Measurements from ENCODE around the gene SOAT2.

DNA sequence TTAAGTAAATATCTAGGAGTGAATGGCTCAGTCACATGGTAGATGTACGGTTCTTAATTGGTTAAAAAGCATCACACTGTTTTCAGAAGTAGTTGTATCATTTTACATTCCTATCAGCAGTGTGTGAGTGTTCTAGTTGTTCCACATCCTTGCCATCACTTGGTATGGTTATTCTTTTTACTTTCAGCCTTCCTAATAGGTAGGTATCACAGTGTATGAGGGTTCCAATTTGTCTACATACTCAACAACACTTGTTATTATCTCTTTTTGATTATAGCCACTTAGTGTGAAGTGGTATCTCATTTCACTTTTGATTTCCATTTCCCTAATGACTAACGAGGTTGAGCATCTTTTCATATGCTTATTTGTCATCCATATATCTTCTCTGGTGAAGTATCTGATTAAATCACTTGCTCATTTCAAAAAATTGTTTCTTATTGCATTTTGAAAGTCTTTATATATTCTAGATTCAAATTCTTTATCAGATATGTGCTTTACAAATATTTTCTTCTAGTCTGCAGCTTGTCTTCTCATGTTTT lies 20.6 kb upstream of the SOAT2 start:
- TF ChIP-seq CTCF (IDR thresholded peaks at IDR 0.05) (no peak), BHLHE40 (IDR thresholded peaks at IDR 0.05; ENCODE audit: low read depth, low read length) (no peak), EP300 (IDR thresholded peaks at IDR 0.05) (no peak), RNF2 (IDR thresholded peaks at IDR 0.05; ENCODE audit: borderline replicate concordance, low read depth) (no peak), NPAS2 (CRISPR knock-in tag; IDR thresholded peaks at IDR 0.05; ENCODE audit: borderline replicate concordance) (no peak), HOXA7 (CRISPR knock-in tag; IDR thresholded peaks at IDR 0.05) (no peak), MAFK (IDR thresholded peaks at IDR 0.05; ENCODE audit: partially characterized antibody) (no peak), KDM5A (IDR thresholded peaks at IDR 0.05) (no peak), POLR2A (IDR thresholded peaks at IDR 0.05; ENCODE audit: low read length) (no peak), SREBF2 (IDR thresholded peaks at IDR 0.05) (no peak), ESRRA (IDR thresholded peaks at IDR 0.05; ENCODE audit: borderline replicate concordance, low read length) (no peak), RFX5 (IDR thresholded peaks at IDR 0.05) (no peak)
- TF ChIP-seq, protein P1, sequence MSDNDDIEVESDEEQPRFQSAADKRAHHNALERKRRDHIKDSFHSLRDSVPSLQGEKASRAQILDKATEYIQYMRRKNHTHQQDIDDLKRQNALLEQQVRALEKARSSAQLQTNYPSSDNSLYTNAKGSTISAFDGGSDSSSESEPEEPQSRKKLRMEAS (IDR thresholded peaks at IDR 0.05), result no peak
